ENCODE data around the gene DUSP22.

DNA sequence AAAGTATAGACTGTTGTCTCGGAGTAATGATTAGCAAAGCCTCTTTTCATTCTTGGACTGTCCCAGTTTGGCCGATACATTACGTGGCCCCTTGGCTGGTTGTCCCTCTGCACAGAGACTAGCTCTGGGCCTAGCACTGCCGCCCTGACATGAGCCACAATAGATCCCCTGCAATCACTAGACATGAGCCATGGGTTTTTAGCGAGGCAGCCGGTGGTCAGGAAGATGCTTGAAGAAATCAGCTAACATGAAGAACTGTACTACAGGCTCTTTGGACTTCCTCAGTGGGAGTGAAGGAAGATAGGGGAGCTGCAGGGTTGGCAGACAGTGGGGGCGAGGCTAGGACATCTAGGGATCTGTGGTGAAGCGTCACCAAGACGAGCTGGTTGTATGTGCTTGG, 11.0 kb downstream of the DUSP22 start:
- no peak for TF ChIP-seq CTCF (conservative IDR thresholded peaks at IDR 0.05; ENCODE audit: low read depth in 2 of 2)
- no peak for TF ChIP-seq POLR2AphosphoS5 (IDR thresholded peaks at IDR 0.05; ENCODE audit: low read depth)
- TF ChIP-seq ETS1 (IDR thresholded peaks at IDR 0.05), result no peak
